ENCODE data around the gene AGFG2.

The AGFG2 gene

DNA sequence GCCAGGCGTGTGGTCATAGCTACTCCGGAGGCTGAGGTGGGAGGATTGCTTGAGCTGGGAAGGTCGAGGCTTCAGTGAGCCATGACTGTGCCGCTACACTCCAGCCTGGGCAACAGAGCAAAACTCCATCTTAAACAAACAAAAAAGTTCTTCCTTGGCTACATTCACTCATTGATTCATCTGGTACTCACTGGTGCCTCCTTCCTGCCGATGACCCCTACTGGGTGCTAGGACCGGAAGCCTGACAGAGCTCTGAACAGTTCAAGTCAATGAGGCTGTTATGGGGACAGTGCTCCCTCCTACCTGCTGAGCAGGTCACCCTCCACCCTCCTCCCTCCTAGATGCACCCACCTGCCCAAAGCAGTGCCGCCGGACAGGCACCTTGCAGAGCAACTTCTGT, 68.1 kb downstream of the AGFG2 start:
- TF ChIP-seq, protein P1, sequence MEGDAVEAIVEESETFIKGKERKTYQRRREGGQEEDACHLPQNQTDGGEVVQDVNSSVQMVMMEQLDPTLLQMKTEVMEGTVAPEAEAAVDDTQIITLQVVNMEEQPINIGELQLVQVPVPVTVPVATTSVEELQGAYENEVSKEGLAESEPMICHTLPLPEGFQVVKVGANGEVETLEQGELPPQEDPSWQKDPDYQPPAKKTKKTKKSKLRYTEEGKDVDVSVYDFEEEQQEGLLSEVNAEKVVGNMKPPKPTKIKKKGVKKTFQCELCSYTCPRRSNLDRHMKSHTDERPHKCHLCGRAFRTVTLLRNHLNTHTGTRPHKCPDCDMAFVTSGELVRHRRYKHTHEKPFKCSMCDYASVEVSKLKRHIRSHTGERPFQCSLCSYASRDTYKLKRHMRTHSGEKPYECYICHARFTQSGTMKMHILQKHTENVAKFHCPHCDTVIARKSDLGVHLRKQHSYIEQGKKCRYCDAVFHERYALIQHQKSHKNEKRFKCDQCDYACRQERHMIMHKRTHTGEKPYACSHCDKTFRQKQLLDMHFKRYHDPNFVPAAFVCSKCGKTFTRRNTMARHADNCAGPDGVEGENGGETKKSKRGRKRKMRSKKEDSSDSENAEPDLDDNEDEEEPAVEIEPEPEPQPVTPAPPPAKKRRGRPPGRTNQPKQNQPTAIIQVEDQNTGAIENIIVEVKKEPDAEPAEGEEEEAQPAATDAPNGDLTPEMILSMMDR (IDR thresholded peaks at IDR 0.05; ENCODE audit: low read depth, low read length, missing control alignments), result no peak
- peak; percentile 9 for DNase-seq
- H3K27ac ChIP-seq, result no peak overlapping the region
- H3K4me3 ChIP-seq (ENCODE audit: low read depth, low read length), result no peak overlapping the region
- peaks cover 3% of the 10 kb centered on the region for H3K36me3 ChIP-seq (replicated peaks)
- in situ Hi-C loops (cut with HindIII; ENCODE audit: low pct_ligation_motif_present, low sequenced_read_pairs), result no loop called here
- H3K27me3 ChIP-seq (replicated peaks), result no peaks in the 10 kb centered on the region

DNA sequence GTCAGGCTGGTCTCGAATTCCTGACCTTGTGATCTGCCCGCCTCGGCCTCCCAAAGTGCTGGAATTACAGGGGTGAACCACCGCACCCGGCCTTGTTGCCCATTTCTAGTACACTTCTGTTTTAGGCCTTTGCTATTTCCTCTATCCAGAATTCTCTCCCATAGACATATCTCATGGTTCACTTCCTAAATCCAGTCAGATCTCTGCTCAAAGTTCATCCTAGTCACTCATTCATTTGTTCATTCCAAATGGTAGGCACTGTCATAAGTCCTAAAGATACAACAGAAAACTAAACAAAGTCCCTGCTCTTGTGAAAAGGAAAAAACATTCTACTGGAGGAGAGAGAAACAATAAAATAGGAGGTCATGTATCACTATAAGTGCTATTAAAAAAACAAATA, 71.0 kb downstream of the AGFG2 start:
- peaks cover 3% of the 10 kb centered on the region for H3K36me3 ChIP-seq (replicated peaks)
- no peak for DNase-seq
- in situ Hi-C loops (cut with HindIII; ENCODE audit: low pct_ligation_motif_present, low sequenced_read_pairs), result no loop called here
- TF ChIP-seq, protein P1 (IDR thresholded peaks at IDR 0.05; ENCODE audit: low read depth, low read length, missing control alignments), result no peak
- H3K27me3 ChIP-seq (replicated peaks), result no peaks in the 10 kb centered on the region
- H3K27ac ChIP-seq, result no peak overlapping the region
- no peak overlapping the region for H3K4me3 ChIP-seq (ENCODE audit: low read depth, low read length)

DNA sequence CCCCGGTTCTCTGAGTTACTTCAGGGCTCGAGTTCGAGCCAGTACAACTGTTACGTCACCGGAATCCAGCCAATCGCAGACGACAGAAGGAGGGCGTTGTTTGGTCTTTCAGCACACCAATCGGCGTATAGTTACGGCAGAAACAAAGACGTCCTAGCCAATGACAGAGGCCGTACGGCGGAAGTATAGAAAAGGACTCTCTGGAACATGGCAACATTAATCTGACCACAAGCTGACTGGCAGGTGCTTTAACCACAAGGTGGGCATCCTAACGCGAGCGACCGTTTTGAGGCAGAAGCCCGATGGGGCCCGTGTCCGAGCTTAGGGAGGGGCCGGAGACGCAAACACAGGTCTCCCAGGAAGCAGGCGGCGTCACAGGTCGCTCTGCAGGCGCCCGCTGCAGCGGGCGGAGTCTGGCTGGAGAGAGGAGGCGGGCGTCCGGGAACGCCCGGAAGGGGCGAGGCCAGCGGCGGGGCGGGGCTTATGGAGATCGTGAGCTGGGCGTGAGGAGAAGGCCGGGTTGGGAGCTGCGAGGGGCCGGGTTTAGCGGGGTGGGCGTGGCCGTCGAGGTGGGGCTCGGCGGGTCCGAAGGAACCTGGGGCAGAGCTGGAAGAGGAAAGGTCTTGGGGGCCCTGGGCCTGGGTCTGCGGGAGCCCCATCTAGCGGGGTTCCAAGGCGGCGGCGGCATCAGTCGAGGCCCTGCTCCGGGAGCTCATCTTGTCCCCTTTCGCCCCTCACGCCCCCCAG, 73.2 kb downstream of the AGFG2 start, which contains the start of gene MOSPD3:
Gene MOSPD3 (plus strand): TSS at position 558 of the 747 bp plus-strand sequence. CDS start 252 bp downstream, outside the sequence.
- no peaks in the 10 kb centered on the region for H3K27me3 ChIP-seq (replicated peaks)
- H3K36me3 ChIP-seq (replicated peaks), result no peaks in the 10 kb centered on the region
- peak within 1 kb of the TSS; percentile 77 for H3K4me3 ChIP-seq (ENCODE audit: low read depth, low read length)
- in situ Hi-C loops (cut with HindIII; ENCODE audit: low pct_ligation_motif_present, low sequenced_read_pairs), result no loop called here
- DNase-seq, result peak; percentile 99
- peak within 1 kb of the TSS; percentile 80 for H3K27ac ChIP-seq
- TF ChIP-seq, protein P1 (IDR thresholded peaks at IDR 0.05; ENCODE audit: low read depth, low read length, missing control alignments), result no peak

DNA sequence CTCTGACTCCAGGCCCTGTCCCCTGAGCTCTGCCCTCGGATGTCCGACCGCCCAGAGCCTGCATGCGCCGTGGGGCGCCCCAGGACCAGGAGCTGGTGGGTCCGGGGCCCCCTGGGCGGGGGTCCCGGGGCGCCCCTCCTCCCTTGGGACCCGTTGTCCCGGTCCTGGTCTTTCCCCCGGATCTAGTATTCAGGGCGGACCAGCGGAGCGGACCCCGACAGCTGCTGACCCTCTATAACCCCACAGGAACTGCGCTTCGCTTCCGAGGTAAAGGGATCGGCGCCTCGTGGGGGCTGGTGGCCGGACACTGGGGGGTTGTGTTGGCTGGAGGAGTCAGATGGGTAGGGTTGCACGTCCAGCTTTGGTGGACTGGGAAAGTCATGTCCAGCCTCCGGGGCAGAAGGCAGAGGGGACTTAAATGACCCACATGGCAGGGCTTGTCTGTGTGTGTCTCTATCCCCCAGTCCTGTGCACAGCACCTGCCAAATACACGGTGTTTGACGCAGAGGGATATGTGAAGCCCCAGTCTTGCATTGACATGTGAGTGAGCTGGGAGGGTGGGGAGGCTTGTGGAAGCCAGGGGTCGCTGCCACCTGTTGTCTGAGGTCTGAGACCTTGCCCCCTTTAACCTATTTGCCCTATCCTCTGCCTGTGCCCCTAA, 73.9 kb downstream of the AGFG2 start:
- H3K27ac ChIP-seq, result no peak overlapping the region
- in situ Hi-C loops (cut with HindIII; ENCODE audit: low pct_ligation_motif_present, low sequenced_read_pairs), result no loop called here
- TF ChIP-seq, protein P1 (IDR thresholded peaks at IDR 0.05; ENCODE audit: low read depth, low read length, missing control alignments), result peak; percentile 25
- H3K4me3 ChIP-seq (ENCODE audit: low read depth, low read length), result peak overlapping the region; percentile 77
- no peaks in the 10 kb centered on the region for H3K36me3 ChIP-seq (replicated peaks)
- no peak for DNase-seq
- H3K27me3 ChIP-seq (replicated peaks), result no peaks in the 10 kb centered on the region

DNA sequence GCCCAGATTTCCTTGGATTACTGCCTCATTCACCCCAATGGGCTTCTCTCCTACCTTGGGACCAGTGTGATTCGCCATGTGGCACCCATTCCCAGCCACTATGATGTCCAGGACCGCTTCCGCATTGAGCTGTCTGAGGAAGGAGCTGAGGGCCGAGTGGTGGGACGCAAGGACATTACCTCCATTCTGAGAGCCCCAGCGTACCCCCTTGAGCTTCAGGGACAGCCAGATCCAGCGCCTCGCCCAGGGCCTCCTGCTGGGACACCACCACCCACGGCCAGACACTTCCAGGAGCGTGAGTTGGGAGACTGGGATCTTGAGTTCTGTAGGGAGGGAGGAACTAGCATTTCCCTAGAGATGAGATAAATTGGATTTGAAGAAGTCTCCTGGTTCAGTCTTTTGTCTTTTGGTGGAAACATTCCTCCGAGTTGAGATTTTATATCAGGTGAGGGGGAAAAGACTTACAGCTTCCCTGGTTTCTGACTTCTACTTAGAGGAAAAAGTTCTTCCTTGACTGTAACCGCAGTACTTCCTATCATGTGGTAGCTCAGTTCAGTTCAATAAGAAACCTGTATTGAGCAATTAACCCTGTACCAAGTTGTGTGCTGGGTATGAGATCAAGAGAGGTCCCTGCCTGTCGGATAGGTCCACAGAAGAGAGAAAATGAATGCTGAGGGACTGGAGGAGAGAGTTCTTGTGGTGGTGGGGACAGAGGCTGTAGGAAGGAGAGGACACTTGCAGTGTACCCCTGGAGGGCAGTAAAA, 74.6 kb downstream of the AGFG2 start:
- in situ Hi-C loops (cut with HindIII; ENCODE audit: low pct_ligation_motif_present, low sequenced_read_pairs), result no loop called here
- no peak for DNase-seq
- Histone ChIP-seq H3K27ac (no peak overlapping the region), H3K4me3 (ENCODE audit: low read depth, low read length) (peak overlapping the region; percentile 77), H3K36me3 (replicated peaks) (no peaks in the 10 kb centered on the region), H3K27me3 (replicated peaks) (no peaks in the 10 kb centered on the region)
- TF ChIP-seq, protein P1 (IDR thresholded peaks at IDR 0.05; ENCODE audit: low read depth, low read length, missing control alignments), result no peak

Measured in brain microvascular endothelial cell (primary cell).